K562 (cell line): ENCODE measurements around the gene BSPRY. TPM values are rescaled to one million over a fixed set of nuclear protein-coding genes. Genes with fewer than 3 reads are reported as not detected.

Experiments
- ATAC-seq: fragments of 200-7000 bp; cut with Tn5 transposase; 3 replicates; pipeline ENCODE4 v1.9.1; 2020; ENCODE audit warnings: moderate library complexity
- BruUV-seq: library from RNA; stranded (reverse); fragments of 400-500 nt; replicated peaks from 2 replicates; lab custom pipeline; 2021; lab: Mats Ljungman, UMichigan
- CTCF ChIA-PET: fragments of 300-600 bp; formaldehyde crosslinking; extraction: SDS; loops from one replicate; lab custom pipeline; 2021; ENCODE audit warnings: low intra/inter-chr PET ratio; lab: Yijun Ruan, JAX
- POLR2A ChIA-PET: fragments of 300-600, 350-650 bp; sonication (Branson Sonifier 250); formaldehyde crosslinking; extraction: SDS; loops from one replicate; lab custom pipeline; 2021; ENCODE audit warnings: antibody characterized with exemption, inconsistent platforms; lab: Yijun Ruan, JAX
- DNase-seq, 4 experiments: peaks; one replicate each; pipeline versions ENCODE4 v3.0.0 to v3.0.0-alpha.2; 2011 to 2018; ENCODE audit warnings: low spot score in 3 of 4, mixed read lengths in 3 of 4; ENCODE audit errors: extremely low read depth in 1 of 4
- FAIRE-seq: peaks from 2 replicates; lab custom pipeline; 2011; peaks lifted over from hg19 to GRCh38; lab: Jason Lieb, UNC
- H2AFZ ChIP-seq: 2 replicates; pipeline ENCODE4 v1.6.0; 2011; ENCODE audit warnings: low read depth, low read length, control low read depth, inconsistent platforms
- H3K27ac ChIP-seq: fragments of 200-600 bp; 3 replicates; pipeline ENCODE4 v1.8.0; 2011; ENCODE audit warnings: low read depth, mild to moderate bottlenecking, control low read depth, inconsistent platforms, low read length, moderate library complexity, mixed read lengths; ENCODE audit errors: extremely low read depth
- H3K27me3 ChIP-seq, 2 experiments: fragments of 300-600 bp in 1 of 2; 2 replicates in 1 of 2; 3 replicates in 1 of 2; pipeline versions ENCODE4 v1.6.0 to v1.8.0; 2011; ENCODE audit warnings: inconsistent platforms in 2 of 2, low read length in 2 of 2, mild to moderate bottlenecking in 1 of 2, mixed read lengths in 1 of 2, moderate library complexity in 1 of 2; ENCODE audit not compliant: control insufficient read depth in 2 of 2, insufficient read depth in 2 of 2
- H3K36me3 ChIP-seq: fragments of 300-600 bp; 3 replicates; pipeline ENCODE4 v1.8.0; 2011; ENCODE audit warnings: mild to moderate bottlenecking, low read length, inconsistent platforms; ENCODE audit not compliant: control insufficient read depth, insufficient read depth
- H3K4me1 ChIP-seq, 2 experiments: fragments of 200-600 bp in 1 of 2; replicated peaks in 1 of 2; 2 replicates in 1 of 2; 3 replicates in 1 of 2; pipeline versions ENCODE4 v1.5.1 to v1.8.0; 2011; ENCODE audit warnings: inconsistent platforms in 2 of 2, low read length in 2 of 2, mild to moderate bottlenecking in 1 of 2, mixed read lengths in 1 of 2, moderate library complexity in 1 of 2; ENCODE audit not compliant: control insufficient read depth in 2 of 2, insufficient read depth in 2 of 2
- H3K4me2 ChIP-seq: 2 replicates; pipeline ENCODE4 v1.6.1; 2011; ENCODE audit warnings: low read length, control low read depth, inconsistent platforms, mixed read lengths; ENCODE audit not compliant: insufficient read depth
- H3K4me3 ChIP-seq: fragments of 200-600 bp; sonication (generic), shearing (Covaris generic); 2 replicates; pipeline ENCODE4 v1.5.1; 2016; ENCODE audit warnings: control low read depth, inconsistent platforms
- H3K79me2 ChIP-seq: fragments of 200-600 bp; 3 replicates; pipeline ENCODE4 v1.8.0; 2011; ENCODE audit warnings: low read length, inconsistent platforms; ENCODE audit not compliant: control insufficient read depth, insufficient read depth
- H3K9ac ChIP-seq, 2 experiments: 2 replicates each; pipeline versions ENCODE4 v1.6.0 to v1.6.1; 2011; ENCODE audit warnings: low read depth in 2 of 2, low read length in 2 of 2, control low read depth in 1 of 2, inconsistent platforms in 1 of 2, mild to moderate bottlenecking in 1 of 2, mixed read lengths in 1 of 2; ENCODE audit not compliant: insufficient read depth in 1 of 2
- H3K9me1 ChIP-seq: one replicate; pipeline ENCODE4 v1.6.0; 2011; ENCODE audit warnings: inconsistent platforms, mild to moderate bottlenecking, low read length, moderate library complexity; ENCODE audit not compliant: control insufficient read depth, insufficient read depth
- H3K9me3 ChIP-seq: replicated peaks from 2 replicates; pipeline ENCODE4 v1.5.1; 2011; ENCODE audit warnings: low read depth, low read length, inconsistent platforms; ENCODE audit not compliant: control insufficient read depth, insufficient read depth
- H4K20me1 ChIP-seq: replicated peaks from 2 replicates; pipeline ENCODE4 v1.6.1; 2011; ENCODE audit warnings: low read length, inconsistent platforms, mixed read lengths; ENCODE audit not compliant: control insufficient read depth, insufficient read depth
- ARID2 ChIP-seq: fragments of 450-650 bp; IDR thresholded peaks from 2 replicates; pipeline ENCODE4 v1.6.1; 2017; ENCODE audit warnings: antibody characterized with exemption, mild to moderate bottlenecking
- BRCA1 ChIP-seq, 2 experiments: fragments of 450-650 bp in 1 of 2; sonication (generic) in 1 of 2; formaldehyde crosslinking in 1 of 2; IDR thresholded peaks; 2 replicates each; pipeline versions ENCODE4 v1.5.0 to v1.6.1; 2017 to 2020; ENCODE audit warnings: mild to moderate bottlenecking in 1 of 2, missing genetic modification reagents in 1 of 2
- E2F1 ChIP-seq: sonication (generic); formaldehyde crosslinking; IDR thresholded peaks from 2 replicates; pipeline ENCODE4 v1.8.1; 2023; ENCODE audit warnings: mild to moderate bottlenecking, missing genetic modification reagents, moderate library complexity
- HSF4 ChIP-seq: fragments of 250-450 bp; sonication (Bioruptor Pico); IDR thresholded peaks from 2 replicates; pipeline ENCODE4 v2.1.2; 2022; ENCODE audit warnings: mild to moderate bottlenecking, moderate library complexity, borderline replicate concordance
- KAT2B ChIP-seq: IDR thresholded peaks from one replicate; pipeline ENCODE4 v1.6.1; 2012; ENCODE audit warnings: low read depth, mild to moderate bottlenecking, control low read depth, inconsistent platforms, low read length, moderate library complexity
- MTA1 ChIP-seq: fragments of 450-650 bp; IDR thresholded peaks from 2 replicates; pipeline ENCODE4 v1.6.1; 2017; ENCODE audit warnings: borderline replicate concordance
- NFATC3 ChIP-seq: fragments of 450-650 bp; IDR thresholded peaks from 2 replicates; pipeline ENCODE4 v1.6.1; 2017; ENCODE audit warnings: mild to moderate bottlenecking
- NFRKB ChIP-seq: fragments of 450-650 bp; IDR thresholded peaks from 2 replicates; pipeline ENCODE4 v1.6.1; 2016; ENCODE audit warnings: low read depth
- POLR2AphosphoS2 ChIP-seq: IDR thresholded peaks from 2 replicates; pipeline ENCODE4 v1.6.1; 2012; ENCODE audit warnings: low read length, improper control_type of control experiment
- RBBP5 ChIP-seq: fragments of 200-600 bp; sonication (generic); IDR thresholded peaks from 2 replicates; pipeline ENCODE4 v1.6.1; 2012; ENCODE audit warnings: borderline replicate concordance, mild to moderate bottlenecking, low read length, control low read depth, inconsistent platforms; ENCODE audit not compliant: insufficient read depth, poor library complexity, severe bottlenecking
- SREBF1 ChIP-seq: fragments of 150-350 bp; IDR thresholded peaks from 2 replicates; pipeline ENCODE4 v1.6.1; 2014; ENCODE audit warnings: antibody characterized with exemption, low read depth, low read length, borderline replicate concordance
- THAP7 ChIP-seq: fragments of 250-450 bp; sonication (Bioruptor Pico); IDR thresholded peaks from 2 replicates; pipeline ENCODE4 v1.5.0; 2021
- ZBTB33 ChIP-seq: sonication (generic); formaldehyde crosslinking; IDR thresholded peaks from 2 replicates; pipeline ENCODE4 v1.8.1; 2023; ENCODE audit warnings: mild to moderate bottlenecking, missing genetic modification reagents
- ZC3H8 ChIP-seq: fragments of 450-650 bp; IDR thresholded peaks from 2 replicates; pipeline ENCODE4 v1.6.1; 2017
- ZNF584 ChIP-seq: fragments of 200-800 bp; sonication (Bioruptor generic); IDR thresholded peaks from 2 replicates; pipeline ENCODE4 v1.6.1; 2016; ENCODE audit warnings: low read depth, mild to moderate bottlenecking, missing genetic modification characterization, missing compliant biosample characterization
- WGBS: fragments of 100-300 bp; shearing (Covaris generic); methylation state at CpG from one replicate; pipeline ENCODE4 v1.1.6; 2016; ENCODE audit warnings: low coverage, mixed read lengths; ENCODE audit not compliant: insufficient coverage; ENCODE audit errors: missing lambda C conversion rate; 5-methylcytosine and 5-hydroxymethylcytosine counted together
- in situ Hi-C: fragments of 300-500 bp; cut with MboI; formaldehyde crosslinking; loops from 4 replicates; pipeline ENCODE4 v1.15.0; 2018; ENCODE audit warnings: inconsistent platforms, mixed read lengths
- intact Hi-C: fragments of 100-400 bp; cut with micrococcal nuclease; formaldehyde crosslinking; loops from 2 replicates; pipeline ENCODE4 v1.14.2; 2022
- polyA plus RNA-seq, 8 experiments: library from polyadenylated mRNA; depleted of rRNA in 4 of 8; stranded (reverse) in 5 of 8; unstranded in 3 of 8; fragments of >200 nt; fragmentation: Nextera tagmentation in 2 of 8; fragmentation: Illumina TruSeq in 1 of 8; extraction: Ambion mirVana in 2 of 8; extraction: Trizol in 1 of 8; gene quantifications; 2 replicates each; pipeline versions ENCODE4 v1.2.1 to v1.2.3, GENCODE V29; 2011 to 2014; ENCODE audit warnings: inconsistent platforms in 1 of 8, missing spikeins in 1 of 8
- total RNA-seq, 7 experiments: library from RNA; depleted of rRNA in 6 of 7; stranded (reverse); fragments of >200 nt in 6 of 7; fragmentation: Illumina TruSeq in 2 of 7; extraction: Trizol in 2 of 7; gene quantifications; 2 replicates each; pipeline versions ENCODE4 v1.2.1 to v1.2.3, GENCODE V29; 2011 to 2021; ENCODE audit warnings: low replicate concordance in 1 of 7

The BSPRY gene
- total and polyA plus RNA-seq, 9 of the 15 experiments (the other 6 are each of a cell fraction or from before 2014, with no cell fraction given): 0.07 to 0.67 (median 0.18) TPM

GRCh38 chr9:113307396-113307975 is 41.9 kb upstream of the BSPRY start:
- DNase-seq (no peak), FAIRE-seq (no peak), ATAC-seq (no peak; the same call in 1 of the 3 replicates)
- Histone ChIP-seq H3K27ac (no peak overlapping the region), H3K9me1 (no peaks in the 10 kb centered on the region), H3K4me2 (no peak overlapping the region), H3K4me1 (peaks cover 4 to 7% of the 10 kb centered on the region in 2 experiments; a peak in 4 of 5 replicates), H3K9me3 (no peaks in the 10 kb centered on the region), H2AFZ (no peak overlapping the region), H4K20me1 (no peaks in the 10 kb centered on the region), H3K9ac (no peak overlapping the region), H3K4me3 (no peak overlapping the region), H3K27me3 (peaks cover 6 to 10% of the 10 kb centered on the region in 2 experiments; a peak in 3 of 5 replicates), H3K79me2 (no peaks in the 10 kb centered on the region), H3K36me3 (no peaks in the 10 kb centered on the region)
- ChIA-PET CTCF (no interaction called here), POLR2A (no interaction called here)
- BruUV-seq: no TSS peak
- in situ Hi-C loops (loop anchor here (10.0 kb wide), 1 partner anchor 347 kb away; no protein-coding TSS in a partner anchor), intact Hi-C loops (loop anchor here (10.0 kb wide), 1 partner anchor 347 kb away; no protein-coding TSS in a partner anchor)
- WGBS: 12% methylated on average over 8 of the region's 8 CpGs
- TF ChIP-seq MTA1: no peak
- TF ChIP-seq BRCA1 (IDR thresholded peaks at IDR 0.05): no peak
- TF ChIP-seq BRCA1 (CRISPR knock-in tag; IDR thresholded peaks at IDR 0.05): no peak
- TF ChIP-seq E2F1 (CRISPR knock-in tag): no peak
- no peak for TF ChIP-seq NFRKB
- no peak for TF ChIP-seq HSF4 (CRISPR knock-in tag)
- TF ChIP-seq SREBF1: no peak
- TF ChIP-seq ARID2: no peak
- TF ChIP-seq ZNF584 (CRISPR knock-in tag): no peak
- TF ChIP-seq THAP7 (CRISPR knock-in tag): no peak
- TF ChIP-seq ZC3H8: no peak
- no peak for TF ChIP-seq NFATC3
- no peak for TF ChIP-seq POLR2AphosphoS2
- TF ChIP-seq ZBTB33 (CRISPR knock-in tag): no peak
- TF ChIP-seq RBBP5: no peak
- TF ChIP-seq KAT2B: no peak
